Activated T-cell treated with anti-CD3 and anti-CD28 coated beads, Interleukin-2, amount 50 U/mL, for 72 hours (primary cell): ENCODE measurements around the gene BUD13. TPM values are rescaled to one million over a fixed set of nuclear protein-coding genes. Genes with fewer than 3 reads are reported as not detected.

Experiments used
- ATAC-seq, 2 donors: fragments of 150-1000 bp; cut with Tn5 transposase; replicated peaks in 1 of 2; 2 replicates each; pipeline ENCODE4 v1.10.0; 2021; ENCODE audit warnings: moderate library complexity in 2 of 2, mild to moderate bottlenecking in 1 of 2
- DNase-seq, 2 donors: peaks; one replicate each; pipeline ENCODE4 v3.0.0; 2021 to 2022; ENCODE audit warnings: mixed read lengths in 1 of 2
- H3K27ac Mint-ChIP-seq: one replicate; pipeline ENCODE4 v1.8.0; 2022; ENCODE audit warnings: mild to moderate bottlenecking, moderate library complexity, mixed read lengths
- H3K27me3 Mint-ChIP-seq: one replicate; pipeline ENCODE4 v1.8.0; 2022; ENCODE audit warnings: low read depth, mixed read lengths
- H3K36me3 Mint-ChIP-seq, 2 donors: one replicate each; pipeline ENCODE4 v1.8.0; 2022; ENCODE audit warnings: mixed read lengths in 2 of 2, mild to moderate bottlenecking in 1 of 2; ENCODE audit not compliant: insufficient read depth in 2 of 2
- H3K4me1 Mint-ChIP-seq: one replicate; pipeline ENCODE4 v1.8.0; 2022; ENCODE audit warnings: low read depth, mixed read lengths
- H3K4me3 Mint-ChIP-seq, 2 donors: one replicate each; pipeline ENCODE4 v1.8.0; 2022; ENCODE audit warnings: mild to moderate bottlenecking in 2 of 2, mixed read lengths in 2 of 2, moderate library complexity in 2 of 2
- H3K9me3 Mint-ChIP-seq, 2 donors: one replicate each; pipeline ENCODE4 v1.8.0; 2022; ENCODE audit warnings: mixed read lengths in 2 of 2
- total RNA-seq, 2 donors: library from RNA; stranded (reverse); gene quantifications; one replicate each; pipeline ENCODE4 v1.2.3, GENCODE V29; 2022

BUD13 gene, protein sequence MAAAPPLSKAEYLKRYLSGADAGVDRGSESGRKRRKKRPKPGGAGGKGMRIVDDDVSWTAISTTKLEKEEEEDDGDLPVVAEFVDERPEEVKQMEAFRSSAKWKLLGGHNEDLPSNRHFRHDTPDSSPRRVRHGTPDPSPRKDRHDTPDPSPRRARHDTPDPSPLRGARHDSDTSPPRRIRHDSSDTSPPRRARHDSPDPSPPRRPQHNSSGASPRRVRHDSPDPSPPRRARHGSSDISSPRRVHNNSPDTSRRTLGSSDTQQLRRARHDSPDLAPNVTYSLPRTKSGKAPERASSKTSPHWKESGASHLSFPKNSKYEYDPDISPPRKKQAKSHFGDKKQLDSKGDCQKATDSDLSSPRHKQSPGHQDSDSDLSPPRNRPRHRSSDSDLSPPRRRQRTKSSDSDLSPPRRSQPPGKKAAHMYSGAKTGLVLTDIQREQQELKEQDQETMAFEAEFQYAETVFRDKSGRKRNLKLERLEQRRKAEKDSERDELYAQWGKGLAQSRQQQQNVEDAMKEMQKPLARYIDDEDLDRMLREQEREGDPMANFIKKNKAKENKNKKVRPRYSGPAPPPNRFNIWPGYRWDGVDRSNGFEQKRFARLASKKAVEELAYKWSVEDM
- total RNA-seq: 10 to 100 TPM; 26.1 to 32.8 TPM

DNA sequence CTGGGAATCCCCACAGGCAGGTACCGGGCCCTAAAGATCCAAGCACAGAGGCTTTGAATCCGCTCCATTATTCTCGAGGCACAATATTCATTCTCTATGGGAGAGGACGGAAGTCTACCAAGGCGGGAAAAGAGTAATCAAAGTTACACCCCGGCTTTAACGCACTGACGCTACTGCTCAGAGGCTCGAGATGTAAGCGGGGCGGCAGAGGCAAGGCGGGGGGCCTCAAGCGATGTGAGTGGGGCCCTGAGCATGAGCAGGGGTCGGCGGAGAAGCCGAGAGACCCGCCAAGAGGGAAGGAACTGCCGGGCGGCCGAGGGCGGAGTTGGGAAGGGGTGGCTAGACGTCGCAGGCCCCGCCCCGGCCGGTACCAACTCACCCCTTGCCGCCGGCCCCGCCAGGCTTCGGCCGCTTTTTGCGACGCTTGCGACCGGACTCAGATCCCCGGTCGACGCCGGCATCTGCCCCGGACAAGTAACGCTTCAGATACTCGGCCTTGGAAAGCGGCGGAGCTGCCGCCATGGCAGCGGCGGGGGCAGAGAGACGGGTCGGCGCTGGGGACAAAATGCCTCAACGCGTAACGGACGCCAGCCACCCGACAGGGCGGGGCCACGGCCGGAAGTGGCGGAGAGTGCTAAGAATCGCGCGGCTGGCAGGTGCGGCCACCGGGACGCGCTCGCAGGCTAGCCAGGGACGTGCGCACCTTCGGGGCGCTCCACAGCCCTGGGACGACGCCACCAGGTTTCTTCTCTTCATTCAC is at the start of gene BUD13:
TSS of gene BUD13 (minus strand) at position 545 of the 760 bp plus-strand sequence. CDS start at position 522, 23 bp downstream.
- DNase-seq (peak; percentile 96 to 97), ATAC-seq (peak; percentile 93 to 94)
- Mint-ChIP-seq H3K9me3 (no peaks in the 10 kb centered on the region), H3K27me3 (no peaks in the 10 kb centered on the region), H3K36me3 (peaks cover 7 to 23% of the 10 kb centered on the region in 2 donors), H3K27ac (peak within 1 kb of the TSS; percentile 99), H3K4me3 (peak within 1 kb of the TSS; percentile 93 to 98), H3K4me1 (peaks cover 61% of the 10 kb centered on the region)

DNA sequence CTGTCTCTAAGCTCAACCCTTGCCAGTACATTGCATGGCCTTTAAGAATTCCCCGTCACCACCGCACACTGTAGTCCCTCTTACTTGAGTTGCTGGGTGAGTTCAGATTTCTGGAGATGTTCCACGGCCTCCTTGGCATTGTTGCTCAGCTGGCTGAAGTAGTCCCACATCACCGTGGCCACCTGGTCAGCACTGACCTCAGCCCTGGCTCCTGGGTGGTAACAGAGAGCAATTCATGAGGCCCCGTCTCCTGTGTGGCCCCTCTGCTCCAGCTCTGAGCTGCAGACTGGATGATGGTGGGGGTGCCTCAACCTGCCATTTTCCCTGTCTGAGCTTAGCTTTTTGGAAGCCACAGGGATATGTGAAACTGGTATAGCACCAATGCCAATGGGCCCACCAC is 49.8 kb upstream of the BUD13 start:
- Mint-ChIP-seq H3K9me3 (no peaks in the 10 kb centered on the region), H3K4me3 (no peak overlapping the region), H3K27ac (no peak overlapping the region), H3K4me1 (no peaks in the 10 kb centered on the region), H3K27me3 (no peaks in the 10 kb centered on the region), H3K36me3 (no peaks in the 10 kb centered on the region)
- no peak for ATAC-seq
- no peak for DNase-seq

DNA sequence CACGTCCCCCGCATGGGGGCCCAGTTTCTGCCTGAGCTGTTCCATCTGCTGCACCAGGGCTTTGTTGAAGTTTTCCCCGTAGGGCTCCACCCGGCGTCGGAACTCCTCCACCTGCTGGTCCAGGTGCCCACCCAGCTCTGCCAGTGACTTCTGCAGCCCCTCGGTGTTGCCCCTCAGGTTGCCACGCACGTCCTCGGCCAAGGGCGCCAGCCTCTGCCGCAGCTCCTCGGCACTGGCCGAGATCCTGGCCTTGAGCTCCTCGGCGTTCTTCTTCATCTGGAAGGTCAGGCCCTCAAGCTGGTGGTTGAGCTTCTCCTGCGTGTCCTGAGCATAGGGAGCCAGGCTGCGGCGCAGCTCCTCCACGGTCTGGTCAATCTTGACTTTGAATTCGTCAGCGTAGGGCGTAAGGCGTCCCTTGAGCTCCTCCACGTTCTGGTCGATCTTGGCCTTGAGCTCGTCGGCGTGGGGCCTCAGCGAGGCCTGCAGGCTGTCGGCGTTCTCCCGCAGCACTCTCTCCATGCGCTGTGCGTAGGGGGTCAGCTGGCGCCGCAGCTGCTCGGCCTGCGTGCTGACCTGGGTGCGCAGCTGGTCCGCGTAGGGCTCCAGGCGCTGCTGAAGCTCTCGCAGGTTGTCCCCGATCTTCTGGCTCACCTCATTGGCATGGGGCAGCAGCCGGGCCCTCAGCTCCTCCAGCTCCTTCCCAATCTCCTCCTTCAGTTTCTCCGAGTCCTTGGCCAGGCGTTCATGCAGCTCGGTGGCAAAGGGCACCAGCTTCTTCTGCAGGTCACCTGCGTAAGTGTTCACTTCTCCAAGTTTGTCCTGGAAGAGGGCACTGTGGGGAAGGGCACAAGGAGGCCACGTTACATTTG is 48.5 kb upstream of the BUD13 start:
- no peak overlapping the region for H3K27ac Mint-ChIP-seq
- ATAC-seq (no peak), DNase-seq (no peak)
- H3K4me1 Mint-ChIP-seq: no peaks in the 10 kb centered on the region
- no peak overlapping the region for H3K4me3 Mint-ChIP-seq
- H3K27me3 Mint-ChIP-seq: no peaks in the 10 kb centered on the region
- H3K9me3 Mint-ChIP-seq: no peaks in the 10 kb centered on the region
- no peaks in the 10 kb centered on the region for H3K36me3 Mint-ChIP-seq

DNA sequence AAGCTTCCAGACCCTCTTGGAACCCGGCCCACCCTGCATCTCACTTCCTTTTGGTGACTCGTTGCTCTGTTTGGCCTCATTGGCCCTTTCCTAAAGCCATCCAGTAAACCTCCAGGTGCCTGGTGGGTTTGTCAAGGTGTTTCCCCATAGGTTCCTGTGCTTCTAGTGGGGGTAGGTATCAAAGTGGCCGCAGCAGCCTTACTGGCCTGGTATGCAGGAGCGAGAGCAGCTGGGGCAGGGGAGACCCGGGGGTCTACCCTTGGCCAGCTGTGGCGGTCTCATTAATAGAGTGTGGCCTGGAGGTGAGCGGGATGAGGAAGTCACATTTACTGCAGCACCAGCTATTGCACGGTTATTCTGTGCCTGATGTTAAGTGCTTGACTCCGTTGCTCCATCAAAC is 46.3 kb upstream of the BUD13 start:
- Mint-ChIP-seq H3K4me1 (no peaks in the 10 kb centered on the region), H3K4me3 (no peak overlapping the region)
- no peak for DNase-seq

DNA sequence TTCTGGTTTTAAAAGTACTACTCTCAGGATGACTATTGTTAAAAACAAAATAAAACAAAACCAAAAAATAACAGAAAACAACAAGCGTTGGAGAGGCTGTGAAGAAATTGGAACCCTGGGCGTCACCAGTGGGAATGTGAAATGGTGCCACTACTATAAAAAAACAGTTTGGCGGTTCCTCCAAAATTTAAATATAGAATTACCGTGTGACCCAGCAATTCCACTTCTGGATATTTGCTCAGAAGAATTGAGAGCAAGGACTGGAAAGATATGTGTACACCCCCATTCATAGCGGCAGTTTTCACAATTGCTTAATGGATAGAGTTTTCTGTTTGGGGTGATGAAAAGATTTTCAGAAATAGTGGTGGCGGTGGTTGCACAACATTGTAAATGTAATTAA is 41.7 kb upstream of the BUD13 start:
- no peaks in the 10 kb centered on the region for H3K9me3 Mint-ChIP-seq
- no peak overlapping the region for H3K27ac Mint-ChIP-seq
- ATAC-seq (no peak), DNase-seq (no peak)
- no peaks in the 10 kb centered on the region for H3K36me3 Mint-ChIP-seq
- H3K4me3 Mint-ChIP-seq: no peak overlapping the region
- no peaks in the 10 kb centered on the region for H3K27me3 Mint-ChIP-seq
- H3K4me1 Mint-ChIP-seq: no peaks in the 10 kb centered on the region

More for the DNA sequence above, 46.3 kb upstream of the BUD13 start:
- no peak for ATAC-seq
- H3K9me3 Mint-ChIP-seq: no peaks in the 10 kb centered on the region
- H3K27ac Mint-ChIP-seq: no peak overlapping the region
- no peaks in the 10 kb centered on the region for H3K27me3 Mint-ChIP-seq
- no peaks in the 10 kb centered on the region for H3K36me3 Mint-ChIP-seq

DNA sequence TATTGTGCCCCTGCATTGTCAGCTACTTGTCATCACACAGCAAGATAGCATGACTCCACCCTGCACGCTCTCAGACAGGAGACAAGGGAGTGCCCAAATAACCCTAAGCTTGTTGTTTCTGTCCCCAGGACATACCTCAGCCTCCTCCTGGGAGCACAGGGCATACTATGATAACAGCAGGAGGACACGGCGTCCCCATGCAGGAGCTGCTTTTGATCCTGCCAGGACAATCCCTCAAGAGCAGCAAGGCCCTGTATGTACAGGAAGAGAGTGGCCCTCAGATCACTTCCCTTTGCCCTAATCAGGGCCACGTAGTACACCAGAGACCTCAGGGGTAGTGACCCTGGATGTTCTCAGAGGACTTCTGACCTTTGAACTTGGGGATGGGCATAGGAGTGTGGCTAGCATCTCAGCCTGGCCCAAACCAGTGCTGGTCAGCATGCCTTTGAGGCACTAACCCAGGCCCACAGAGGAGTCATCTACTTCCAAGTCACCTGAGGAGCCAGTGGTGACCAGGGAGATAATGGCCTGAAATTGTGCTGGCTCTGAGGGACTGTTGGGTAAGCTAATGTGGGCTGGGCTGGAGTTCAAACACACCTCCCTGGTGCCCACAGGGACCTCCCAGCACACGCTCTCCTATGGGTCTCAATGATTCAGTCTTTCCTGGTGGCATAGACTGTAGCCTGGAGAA is 41.1 kb upstream of the BUD13 start:
- DNase-seq (no peak), ATAC-seq (no peak)
- no peaks in the 10 kb centered on the region for H3K27me3 Mint-ChIP-seq
- H3K9me3 Mint-ChIP-seq: no peaks in the 10 kb centered on the region
- no peak overlapping the region for H3K27ac Mint-ChIP-seq
- H3K4me3 Mint-ChIP-seq: no peak overlapping the region
- no peaks in the 10 kb centered on the region for H3K4me1 Mint-ChIP-seq
- no peaks in the 10 kb centered on the region for H3K36me3 Mint-ChIP-seq

DNA sequence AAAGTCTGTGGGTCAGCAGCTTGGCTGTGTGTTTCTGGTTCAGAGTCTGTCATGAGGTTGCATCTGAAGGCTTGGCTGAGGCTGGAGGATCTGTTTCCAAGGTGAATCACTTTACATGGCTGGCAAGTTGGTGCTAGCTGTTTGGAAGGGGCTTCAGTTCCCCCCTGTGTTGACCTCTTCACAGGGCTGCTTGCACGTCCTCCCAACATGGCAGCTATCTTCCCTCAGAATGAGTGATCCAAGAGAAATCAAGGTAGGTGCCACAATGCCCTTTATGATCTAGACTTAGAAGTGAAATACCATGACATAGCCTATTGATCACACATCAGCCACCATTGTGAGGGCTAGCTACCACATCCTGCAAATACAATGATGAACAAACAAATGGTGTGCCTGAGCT is 40.4 kb upstream of the BUD13 start:
- Mint-ChIP-seq H3K27ac (no peak overlapping the region), H3K27me3 (no peaks in the 10 kb centered on the region), H3K4me3 (no peak overlapping the region), H3K9me3 (no peaks in the 10 kb centered on the region), H3K4me1 (no peaks in the 10 kb centered on the region), H3K36me3 (no peaks in the 10 kb centered on the region)
- ATAC-seq (no peak), DNase-seq (no peak)

DNA sequence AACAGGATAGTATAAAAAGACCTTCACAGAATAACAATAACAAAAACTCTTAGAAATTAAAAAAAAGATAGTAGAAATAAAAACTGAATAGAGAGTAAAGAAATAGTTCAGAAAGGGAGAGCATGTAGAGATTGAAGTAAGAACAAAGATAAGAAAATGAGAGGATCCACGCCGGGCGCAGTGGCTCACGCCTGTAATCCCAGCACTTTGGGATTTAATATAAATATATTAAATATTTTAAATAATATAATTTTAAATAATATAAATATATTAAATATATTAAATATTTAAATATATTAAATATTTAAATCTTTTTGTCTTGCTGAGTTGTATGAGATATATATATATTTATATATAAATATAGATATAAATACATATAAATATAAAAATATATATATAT is 39.3 kb upstream of the BUD13 start:
- no peak for DNase-seq
- ATAC-seq: no peak
- H3K9me3 Mint-ChIP-seq: no peaks in the 10 kb centered on the region
- no peaks in the 10 kb centered on the region for H3K4me1 Mint-ChIP-seq
- H3K27me3 Mint-ChIP-seq: no peaks in the 10 kb centered on the region
- no peak overlapping the region for H3K4me3 Mint-ChIP-seq
- H3K27ac Mint-ChIP-seq: no peak overlapping the region
- H3K36me3 Mint-ChIP-seq: no peaks in the 10 kb centered on the region

DNA sequence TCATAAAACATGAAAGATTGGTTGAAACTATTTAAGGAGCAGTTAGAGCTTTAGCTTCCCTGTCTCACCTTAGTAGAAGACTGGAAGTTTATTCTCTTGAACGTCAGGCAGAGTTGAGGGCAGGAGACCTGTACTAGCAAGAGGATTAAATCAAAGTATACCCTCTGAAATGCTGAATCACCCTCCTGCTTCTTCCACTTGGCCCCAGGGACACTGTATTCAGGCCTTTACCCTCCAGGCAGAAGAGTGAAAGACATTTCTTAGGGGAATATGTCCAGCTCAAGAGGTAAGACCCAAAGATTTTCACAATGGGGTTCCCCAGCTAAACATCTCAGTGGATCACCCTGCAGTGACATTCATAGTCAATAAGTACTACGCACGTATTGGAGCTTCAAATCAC is 38.4 kb upstream of the BUD13 start:
- Mint-ChIP-seq H3K4me1 (no peaks in the 10 kb centered on the region), H3K27ac (no peak overlapping the region), H3K27me3 (no peaks in the 10 kb centered on the region), H3K36me3 (no peaks in the 10 kb centered on the region), H3K4me3 (no peak overlapping the region), H3K9me3 (no peaks in the 10 kb centered on the region)
- no peak for ATAC-seq
- DNase-seq: no peak

DNA sequence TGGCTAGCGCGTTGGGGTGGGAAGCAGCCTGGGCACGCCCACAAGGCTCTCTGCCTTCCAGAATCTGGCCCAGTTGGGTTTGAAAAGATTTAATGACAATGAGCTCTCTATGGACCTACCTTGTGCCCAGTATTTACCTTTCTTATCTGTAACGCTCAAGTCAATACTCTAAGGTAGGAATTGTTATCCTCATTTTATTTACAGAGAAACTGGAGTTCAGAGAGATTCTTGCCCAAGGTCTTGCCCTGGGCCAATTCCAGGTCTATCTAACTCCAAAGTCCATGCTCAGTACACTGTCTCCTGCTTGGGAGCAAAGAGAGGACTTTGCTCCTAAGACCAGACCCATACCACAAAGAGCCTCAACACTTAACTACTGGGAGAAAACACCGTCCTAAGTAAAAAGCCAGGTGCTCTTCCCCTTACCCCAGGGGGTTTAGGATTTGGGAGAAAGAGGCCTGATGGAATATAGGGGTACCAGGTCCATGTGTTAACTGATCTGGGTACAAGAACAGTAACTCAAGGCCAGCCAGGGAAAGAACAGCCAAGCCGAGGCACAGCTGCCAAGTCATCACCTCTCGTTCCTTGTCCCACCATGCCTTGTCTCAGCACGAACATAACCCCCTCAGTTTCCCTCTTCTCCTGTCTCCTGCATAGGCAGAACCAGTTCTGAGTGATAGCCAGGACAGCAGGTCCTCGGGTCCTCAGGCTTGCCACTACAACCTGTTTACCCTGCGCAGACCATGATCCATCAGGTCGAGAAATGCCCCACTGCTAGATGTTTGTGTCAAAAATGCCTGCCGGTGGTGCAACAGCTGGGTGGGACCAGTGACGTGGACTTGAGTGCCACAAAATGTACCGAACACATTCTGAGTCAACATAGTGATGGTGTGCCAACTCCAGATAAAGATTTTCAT is 35.7 kb upstream of the BUD13 start:
- H3K27ac Mint-ChIP-seq: no peak overlapping the region
- H3K27me3 Mint-ChIP-seq: no peaks in the 10 kb centered on the region
- no peaks in the 10 kb centered on the region for H3K4me1 Mint-ChIP-seq
- DNase-seq (no peak), ATAC-seq (no peak)
- no peaks in the 10 kb centered on the region for H3K9me3 Mint-ChIP-seq
- no peak overlapping the region for H3K4me3 Mint-ChIP-seq
- no peaks in the 10 kb centered on the region for H3K36me3 Mint-ChIP-seq

DNA sequence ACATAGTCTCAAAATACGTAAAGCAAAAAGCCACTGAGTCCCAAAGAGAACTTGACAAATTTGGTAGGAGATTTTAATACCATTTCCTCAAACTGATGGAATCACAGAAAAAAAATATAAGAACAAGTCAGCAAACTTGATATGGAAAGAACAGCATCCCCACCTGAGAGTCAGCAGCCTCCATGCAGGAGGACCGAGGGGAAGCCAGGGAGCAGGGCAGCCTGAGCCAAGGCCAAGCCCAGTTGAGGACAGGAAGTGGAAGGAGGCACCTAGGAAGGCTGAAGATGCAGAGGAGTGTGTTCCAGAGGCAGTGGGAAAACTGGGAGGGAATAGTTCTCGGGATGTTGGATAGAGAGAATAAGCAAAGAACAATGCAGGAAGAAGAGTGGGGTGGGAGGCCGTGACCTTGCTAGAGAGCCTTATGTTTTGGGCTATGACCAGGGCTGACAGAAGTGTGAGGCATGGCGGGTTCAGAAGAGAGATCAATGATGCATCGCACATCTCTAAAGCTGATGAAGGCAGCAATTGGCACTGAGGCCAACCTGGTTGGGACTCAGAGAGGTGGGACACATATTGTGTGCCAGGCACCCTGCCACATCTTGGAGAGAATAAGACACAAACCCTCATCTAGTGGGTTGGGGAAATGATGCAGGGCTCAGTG is 34.9 kb upstream of the BUD13 start:
- Mint-ChIP-seq H3K36me3 (no peaks in the 10 kb centered on the region), H3K4me1 (no peaks in the 10 kb centered on the region), H3K27ac (no peak overlapping the region), H3K4me3 (no peak overlapping the region), H3K27me3 (peaks cover 3% of the 10 kb centered on the region), H3K9me3 (no peaks in the 10 kb centered on the region)
- ATAC-seq (no peak), DNase-seq (no peak)
